Body of pancreas (tissue), 4 donors: ENCODE measurements around the gene TNFRSF8. TPM values are rescaled to one million over a fixed set of nuclear protein-coding genes. Genes with fewer than 3 reads are reported as not detected.

Source experiments
- ATAC-seq: fragments of 150-250 bp; one replicate; pipeline ENCODE4 v1.9.1; 2016
- DNase-seq, 4 donors: peaks; one replicate each; pipeline ENCODE4 v3.0.0-alpha.2; 2019
- H3K27ac ChIP-seq, 4 donors: fragments of 200-600 bp; sonication (generic); 1 replicate in 3 of 4; 2 replicates in 1 of 4; pipeline versions ENCODE4 v1.5.1 to v1.6.1; 2016 to 2019; ENCODE audit warnings: mild to moderate bottlenecking in 1 of 4, mixed read lengths in 1 of 4, moderate library complexity in 1 of 4
- H3K27me3 ChIP-seq, 2 donors: fragments of 200-600 bp; sonication (generic); one replicate each; pipeline ENCODE4 v1.6.0; 2016; ENCODE audit warnings: mild to moderate bottlenecking in 1 of 2
- H3K36me3 ChIP-seq, 2 donors: fragments of 200-600 bp; sonication (generic); replicated peaks in 1 of 2; 2 replicates each; pipeline ENCODE4 v1.5.1; 2016; ENCODE audit warnings: low read depth in 2 of 2; ENCODE audit not compliant: insufficient read depth in 1 of 2
- H3K4me1 ChIP-seq: fragments of 200-600 bp; sonication (generic); one replicate; pipeline ENCODE4 v1.6.0; 2016
- H3K4me3 ChIP-seq, 2 donors: fragments of 200-600 bp; sonication (generic); 1 replicate in 1 of 2; 2 replicates in 1 of 2; pipeline ENCODE4 v1.5.1; 2016 to 2019
- H3K9me3 ChIP-seq, 3 donors: fragments of 200-600 bp; sonication (generic); 1 replicate in 2 of 3; 2 replicates in 1 of 3; pipeline ENCODE4 v1.5.1; 2016
- CTCF ChIP-seq, 7 experiments: fragments of 450-650 bp in 4 of 7; fragments of 200-600 bp in 3 of 7; sonication (generic) in 3 of 7; IDR thresholded peaks; one replicate each; pipeline ENCODE4 v1.5.1; 2016 to 2019; ENCODE audit warnings: antibody characterized with exemption in 7 of 7
- POLR2A ChIP-seq, 3 donors: fragments of 450-650 bp; IDR thresholded peaks; one replicate each; pipeline ENCODE4 v1.6.1; 2016; ENCODE audit warnings: antibody characterized with exemption in 3 of 3, mild to moderate bottlenecking in 2 of 3
- WGBS, 2 donors: methylation state at CpG; one replicate each; pipeline ENCODE4 v1.1.5; 2017; 5-methylcytosine and 5-hydroxymethylcytosine counted together
- intact Hi-C: fragments of 100-400 bp; cut with DNase I; formaldehyde crosslinking; loops from one replicate; pipeline ENCODE4 v1.15.1; 2023
- total RNA-seq, 2 donors: library from RNA; depleted of rRNA; stranded (reverse); fragments of >200 nt; gene quantifications; one replicate each; pipeline ENCODE4 v1.1.0, GENCODE V29; 2016

TNFRSF8 gene
- total RNA-seq, result not detected

DNA sequence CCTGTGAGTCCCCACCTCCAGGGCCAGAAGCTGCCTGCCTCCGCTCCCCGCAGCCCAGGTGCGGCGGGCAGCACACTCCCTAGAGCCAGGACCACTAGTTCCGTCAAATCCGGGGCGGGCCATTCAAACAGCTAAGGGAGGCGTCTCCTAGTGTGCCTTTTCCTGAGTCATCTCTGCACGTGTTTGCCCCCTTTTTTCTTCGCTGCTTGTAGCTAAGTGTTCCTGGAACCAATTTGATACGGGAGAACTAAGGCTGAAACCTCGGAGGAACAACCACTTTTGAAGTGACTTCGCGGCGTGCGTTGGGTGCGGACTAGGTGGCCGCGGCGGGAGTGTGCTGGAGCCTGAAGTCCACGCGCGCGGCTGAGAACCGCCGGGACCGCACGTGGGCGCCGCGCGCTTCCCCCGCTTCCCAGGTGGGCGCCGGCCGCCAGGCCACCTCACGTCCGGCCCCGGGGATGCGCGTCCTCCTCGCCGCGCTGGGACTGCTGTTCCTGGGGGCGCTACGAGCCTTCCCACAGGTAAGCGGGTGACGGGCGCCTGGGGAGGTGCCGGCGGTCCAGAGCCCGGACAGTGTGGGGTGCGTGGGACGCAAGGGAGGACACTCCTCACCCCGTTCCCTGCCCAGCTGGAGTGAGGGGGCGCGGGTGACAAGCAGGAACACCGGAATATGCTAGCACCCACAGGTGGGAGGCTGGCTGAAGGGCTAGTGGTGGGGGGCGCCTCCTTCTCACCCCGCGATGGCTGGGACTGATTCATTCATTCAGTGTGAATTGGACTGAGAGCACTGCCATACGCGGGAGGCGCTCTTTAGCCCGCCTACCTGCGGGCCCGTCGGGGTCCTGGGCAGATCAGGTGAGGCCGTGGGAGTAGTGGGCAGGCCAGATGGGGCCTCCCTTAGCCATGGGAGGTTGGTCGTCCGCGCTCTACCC, at the start of gene TNFRSF8:
Gene TNFRSF8, plus strand, starts transcription at position 163 of the 932 bp plus-strand sequence. Its CDS starts 296 bp downstream, at position 459.
- peaks cover 0 to 20% of the 10 kb centered on the region in 2 donors for H3K27me3 ChIP-seq
- no peaks in the 10 kb centered on the region for H3K9me3 ChIP-seq
- ATAC-seq (no peak), DNase-seq (no peak)
- TF ChIP-seq CTCF (IDR thresholded peaks at IDR 0.05), result no peak
- no peak within 1 kb of the TSS for H3K27ac ChIP-seq
- H3K4me1 ChIP-seq, result no peaks in the 10 kb centered on the region
- H3K4me3 ChIP-seq, result no peak within 1 kb of the TSS
- intact Hi-C loops, result no loop called here
- no peaks in the 10 kb centered on the region for H3K36me3 ChIP-seq
- WGBS, 2 donors, result 2% methylated on average over 8 to 67 of the region's 72 CpGs

- WGBS, 2 donors, result 73 to 76% methylated on average over 16 of the region's 16 CpGs
- no peaks in the 10 kb centered on the region for H3K27me3 ChIP-seq
- no peaks in the 10 kb centered on the region for H3K9me3 ChIP-seq
- peak overlapping the region in 1 of 4 donors; percentile 29 for H3K27ac ChIP-seq
- ATAC-seq (no peak), DNase-seq (no peak)
- TF ChIP-seq POLR2A (IDR thresholded peaks at IDR 0.05), result no peak
- no peak for TF ChIP-seq CTCF (IDR thresholded peaks at IDR 0.05)
- H3K4me3 ChIP-seq, result no peak overlapping the region
- no peaks in the 10 kb centered on the region for H3K4me1 ChIP-seq
- peaks cover 0 to 20% of the 10 kb centered on the region in 2 donors for H3K36me3 ChIP-seq
- intact Hi-C loops, result no loop called here
These were observed 48.7 kb upstream of the TNFRSF8 start for GRCh38 chr1:12014141-12014991.

DNA sequence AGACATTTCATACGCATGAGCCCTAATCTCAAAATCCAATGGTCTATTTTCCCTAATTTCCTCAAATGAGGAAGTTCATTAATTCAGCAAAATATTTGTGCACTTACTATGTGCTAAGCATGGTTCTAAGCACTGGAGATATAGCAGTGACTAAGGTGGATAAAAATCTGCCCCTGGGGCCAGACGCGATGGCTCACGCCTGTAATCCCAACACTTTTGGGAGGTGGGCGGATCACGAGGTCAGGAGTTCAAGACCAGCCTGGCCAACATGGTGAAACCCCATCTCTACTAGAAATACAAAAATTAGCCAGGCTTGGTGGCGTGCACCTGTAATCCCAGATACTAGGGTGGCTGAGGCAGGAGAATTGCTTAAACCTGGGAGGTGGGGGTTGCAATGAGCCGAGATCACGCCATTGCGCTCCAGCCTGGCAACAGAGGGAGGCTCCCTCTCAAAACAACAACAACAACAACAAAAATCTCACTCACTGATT, 48.1 kb upstream of the TNFRSF8 start:
- intact Hi-C loops, result no loop called here
- Histone ChIP-seq H3K36me3 (peaks cover 0 to 20% of the 10 kb centered on the region in 2 donors), H3K4me1 (peaks cover 3% of the 10 kb centered on the region), H3K9me3 (no peaks in the 10 kb centered on the region), H3K4me3 (no peak overlapping the region), H3K27me3 (no peaks in the 10 kb centered on the region), H3K27ac (no peak overlapping the region)
- ATAC-seq (no peak), DNase-seq (no peak)
- WGBS, 2 donors, result 82 to 92% methylated on average over 5 to 10 of the region's 10 CpGs
- TF ChIP-seq POLR2A (IDR thresholded peaks at IDR 0.05), result no peak
- no peak for TF ChIP-seq CTCF (IDR thresholded peaks at IDR 0.05)

GRCh38 chr1:12015499-12015898, 47.6 kb upstream of the TNFRSF8 start:
- intact Hi-C loops, result no loop called here
- WGBS, 2 donors, result 83 to 86% methylated on average over 9 of the region's 9 CpGs

More at GRCh38 chr1:12015499-12015898, 47.6 kb upstream of the TNFRSF8 start:
- Histone ChIP-seq H3K9me3 (no peaks in the 10 kb centered on the region), H3K27ac (no peak overlapping the region), H3K36me3 (peaks cover 0 to 15% of the 10 kb centered on the region in 2 donors), H3K4me3 (no peak overlapping the region), H3K27me3 (no peaks in the 10 kb centered on the region), H3K4me1 (peaks cover 8% of the 10 kb centered on the region)
- ATAC-seq, result no peak
- TF ChIP-seq POLR2A (IDR thresholded peaks at IDR 0.05) (no peak), CTCF (IDR thresholded peaks at IDR 0.05) (no peak)
- DNase-seq, result no peak
